Measurements from ENCODE around the gene CEP164.

The CEP164 gene

DNA sequence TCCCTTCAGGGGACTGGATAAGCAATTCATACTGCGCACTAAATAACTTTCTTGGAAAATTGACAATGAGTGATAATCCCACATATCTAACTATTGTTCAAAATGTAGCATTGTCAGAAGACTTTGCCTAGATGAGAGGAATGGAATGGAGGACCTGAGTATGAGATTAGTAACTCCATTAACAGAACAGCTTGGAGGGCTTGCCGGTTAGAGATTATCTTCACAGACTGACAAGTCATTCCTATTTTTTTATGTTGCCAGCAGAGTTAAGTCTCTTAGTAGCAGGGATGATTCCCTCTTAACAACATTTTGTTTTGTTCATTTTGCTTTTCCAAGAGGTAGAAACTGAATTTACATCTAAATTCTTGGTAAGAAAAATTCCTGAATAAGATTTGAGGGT, 43.6 kb upstream of the CEP164 start:
- TF ChIP-seq CTCF (IDR thresholded peaks at IDR 0.05; ENCODE audit: low read depth, low read length, missing control alignments), result no peak
- DNase-seq (ENCODE audit: low read depth), result no peak
- H3K4me3 ChIP-seq (ENCODE audit: low read depth, low read length), result no peak overlapping the region

DNA sequence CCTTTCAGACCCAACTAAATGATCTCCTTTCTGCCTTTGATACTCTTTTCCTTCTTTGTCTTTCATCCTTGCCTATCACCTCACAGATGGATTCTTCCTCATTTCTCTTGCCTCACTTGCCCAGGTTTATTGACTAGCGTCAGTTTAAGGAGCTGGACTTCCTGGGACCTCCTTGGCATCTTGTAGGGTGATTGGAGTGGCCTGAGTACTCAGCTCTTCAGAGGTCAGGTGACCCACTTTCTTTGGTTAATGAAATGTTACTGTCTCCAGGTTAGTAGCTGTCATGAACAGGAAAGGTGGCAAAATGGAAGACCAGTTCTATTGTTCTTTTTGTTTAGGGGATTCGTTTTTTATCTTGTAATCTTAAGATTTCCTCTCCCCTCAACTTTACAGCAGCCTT, 41.1 kb upstream of the CEP164 start:
- no peak overlapping the region for H3K4me3 ChIP-seq (ENCODE audit: low read depth, low read length)
- no peak for TF ChIP-seq CTCF (IDR thresholded peaks at IDR 0.05; ENCODE audit: low read depth, low read length, missing control alignments)
- no peak for DNase-seq (ENCODE audit: low read depth)

GRCh38 chr11:117287668-117288067, 40.0 kb upstream of the CEP164 start:
- DNase-seq (ENCODE audit: low read depth), result no peak
- TF ChIP-seq CTCF (IDR thresholded peaks at IDR 0.05; ENCODE audit: low read depth, low read length, missing control alignments), result no peak
- no peak overlapping the region for H3K4me3 ChIP-seq (ENCODE audit: low read depth, low read length)

GRCh38 chr11:117289795-117290194, 37.9 kb upstream of the CEP164 start:
- H3K4me3 ChIP-seq (ENCODE audit: low read depth, low read length), result no peak overlapping the region
- DNase-seq (ENCODE audit: low read depth), result no peak
- no peak for TF ChIP-seq CTCF (IDR thresholded peaks at IDR 0.05; ENCODE audit: low read depth, low read length, missing control alignments)

- TF ChIP-seq CTCF (IDR thresholded peaks at IDR 0.05; ENCODE audit: low read depth, low read length, missing control alignments), result no peak
- H3K4me3 ChIP-seq (ENCODE audit: low read depth, low read length), result no peak within 1 kb of the TSS
- DNase-seq (ENCODE audit: low read depth), result no peak
Measured at GRCh38 chr11:117290809-117291396, 36.8 kb upstream of the CEP164 start, which contains the start of gene BACE1-AS. Gene BACE1-AS, plus strand, starts transcription at chr11:117291346.

DNA sequence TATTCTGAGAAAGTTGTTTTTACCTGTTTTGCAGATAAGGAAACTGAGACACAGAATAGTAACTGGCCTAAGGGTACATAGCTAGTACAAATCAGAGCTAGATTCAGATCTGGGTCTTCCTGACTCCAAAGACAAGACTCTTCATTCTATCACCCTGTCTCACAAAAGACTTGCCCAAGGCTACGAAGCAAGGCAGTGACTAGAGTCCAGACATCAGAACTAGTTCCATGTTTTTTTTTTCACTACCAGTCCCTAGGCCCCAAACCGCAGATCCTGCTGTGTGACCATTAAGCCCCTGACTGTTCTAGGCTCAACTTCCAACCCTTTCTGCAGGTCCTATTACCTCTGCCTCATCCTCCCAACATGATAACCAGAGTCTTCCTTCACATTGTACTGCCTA, 35.0 kb upstream of the CEP164 start:
- no peak for TF ChIP-seq CTCF (IDR thresholded peaks at IDR 0.05; ENCODE audit: low read depth, low read length, missing control alignments)
- H3K4me3 ChIP-seq (ENCODE audit: low read depth, low read length), result no peak overlapping the region
- no peak for DNase-seq (ENCODE audit: low read depth)

- TF ChIP-seq CTCF (IDR thresholded peaks at IDR 0.05; ENCODE audit: low read depth, low read length, missing control alignments), result no peak
- DNase-seq (ENCODE audit: low read depth), result no peak
- H3K4me3 ChIP-seq (ENCODE audit: low read depth, low read length), result no peak overlapping the region
Measured at GRCh38 chr11:117295438-117296137, 32.1 kb upstream of the CEP164 start.

Measured in GM12864 (cell line).